Measurements from ENCODE around the gene LRRC3B.

LRRC3B gene

DNA sequence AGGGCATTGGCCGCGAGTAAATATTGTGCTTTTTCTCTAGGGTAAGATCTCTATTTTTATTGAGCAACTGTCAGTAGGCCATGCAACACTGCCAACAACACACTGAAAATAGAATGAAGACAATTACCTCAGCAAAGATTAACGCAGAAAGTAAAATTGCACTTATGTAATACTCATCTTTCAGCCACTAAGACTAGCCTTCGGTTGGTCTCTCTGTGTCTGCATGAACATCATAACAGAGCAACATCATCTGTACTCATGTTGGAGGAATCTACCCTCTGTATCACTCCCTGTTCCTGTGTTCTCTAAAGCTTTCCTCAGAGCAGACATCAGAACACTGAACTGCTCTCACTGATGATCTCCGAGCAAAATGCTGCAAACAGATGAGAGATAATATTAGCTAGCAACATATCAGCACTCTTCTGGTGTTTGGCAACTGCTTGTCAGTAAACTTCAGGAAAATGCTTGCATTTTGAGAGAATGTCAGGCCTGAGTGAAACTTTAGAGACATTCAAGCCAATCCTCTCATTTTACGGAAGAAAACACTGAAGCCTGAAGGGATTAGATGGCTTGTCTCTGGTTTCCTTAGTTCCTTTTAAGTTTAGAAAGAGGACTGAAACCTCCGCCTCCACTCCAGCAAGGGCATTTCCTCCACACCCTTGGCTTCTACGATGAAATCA, 8.4 kb upstream of the LRRC3B start:
- intact Hi-C loops (cut with DNase I; ENCODE audit: low total_unique reads): no loop called here
- TF ChIP-seq, protein P1, sequence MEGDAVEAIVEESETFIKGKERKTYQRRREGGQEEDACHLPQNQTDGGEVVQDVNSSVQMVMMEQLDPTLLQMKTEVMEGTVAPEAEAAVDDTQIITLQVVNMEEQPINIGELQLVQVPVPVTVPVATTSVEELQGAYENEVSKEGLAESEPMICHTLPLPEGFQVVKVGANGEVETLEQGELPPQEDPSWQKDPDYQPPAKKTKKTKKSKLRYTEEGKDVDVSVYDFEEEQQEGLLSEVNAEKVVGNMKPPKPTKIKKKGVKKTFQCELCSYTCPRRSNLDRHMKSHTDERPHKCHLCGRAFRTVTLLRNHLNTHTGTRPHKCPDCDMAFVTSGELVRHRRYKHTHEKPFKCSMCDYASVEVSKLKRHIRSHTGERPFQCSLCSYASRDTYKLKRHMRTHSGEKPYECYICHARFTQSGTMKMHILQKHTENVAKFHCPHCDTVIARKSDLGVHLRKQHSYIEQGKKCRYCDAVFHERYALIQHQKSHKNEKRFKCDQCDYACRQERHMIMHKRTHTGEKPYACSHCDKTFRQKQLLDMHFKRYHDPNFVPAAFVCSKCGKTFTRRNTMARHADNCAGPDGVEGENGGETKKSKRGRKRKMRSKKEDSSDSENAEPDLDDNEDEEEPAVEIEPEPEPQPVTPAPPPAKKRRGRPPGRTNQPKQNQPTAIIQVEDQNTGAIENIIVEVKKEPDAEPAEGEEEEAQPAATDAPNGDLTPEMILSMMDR (IDR thresholded peaks at IDR 0.05): no peak
- no peak for DNase-seq
- Histone ChIP-seq H3K4me1 (no peaks in the 10 kb centered on the region), H3K4me3 (no peak overlapping the region), H3K36me3 (no peaks in the 10 kb centered on the region), H3K9me3 (no peaks in the 10 kb centered on the region), H3K27me3 (peaks cover 0 to 3% of the 10 kb centered on the region in 2 donors), H3K27ac (no peak overlapping the region)

DNA sequence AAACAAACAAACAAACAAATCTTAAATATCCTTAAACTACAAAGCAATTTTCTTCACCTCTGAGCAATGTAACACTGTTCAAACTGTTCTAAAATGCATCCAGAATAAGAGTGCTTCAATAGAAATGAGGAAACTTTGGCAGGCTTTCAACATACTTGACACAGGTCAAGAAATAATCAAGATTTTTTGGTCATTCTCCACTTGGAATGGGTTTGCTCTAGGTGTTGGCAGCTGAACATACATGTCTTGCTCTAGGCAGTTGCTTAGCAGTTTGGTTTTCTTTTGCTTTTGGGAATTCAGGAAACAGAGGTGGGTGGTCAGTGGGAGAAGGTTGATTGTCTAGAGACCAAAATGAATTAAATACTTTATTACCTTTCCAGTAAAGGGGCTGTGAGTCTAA, 1.4 kb upstream of the LRRC3B start:
- Histone ChIP-seq H3K4me3 (no peak overlapping the region), H3K36me3 (no peaks in the 10 kb centered on the region), H3K27me3 (peaks cover 0 to 47% of the 10 kb centered on the region in 2 donors), H3K4me1 (peaks cover 0 to 22% (median 14%) of the 10 kb centered on the region in 4 donors), H3K27ac (no peak overlapping the region), H3K9me3 (no peaks in the 10 kb centered on the region)
- no peak for DNase-seq
- intact Hi-C loops (cut with DNase I; ENCODE audit: low total_unique reads): no loop called here
- TF ChIP-seq, protein P1 (IDR thresholded peaks at IDR 0.05): no peak

DNA sequence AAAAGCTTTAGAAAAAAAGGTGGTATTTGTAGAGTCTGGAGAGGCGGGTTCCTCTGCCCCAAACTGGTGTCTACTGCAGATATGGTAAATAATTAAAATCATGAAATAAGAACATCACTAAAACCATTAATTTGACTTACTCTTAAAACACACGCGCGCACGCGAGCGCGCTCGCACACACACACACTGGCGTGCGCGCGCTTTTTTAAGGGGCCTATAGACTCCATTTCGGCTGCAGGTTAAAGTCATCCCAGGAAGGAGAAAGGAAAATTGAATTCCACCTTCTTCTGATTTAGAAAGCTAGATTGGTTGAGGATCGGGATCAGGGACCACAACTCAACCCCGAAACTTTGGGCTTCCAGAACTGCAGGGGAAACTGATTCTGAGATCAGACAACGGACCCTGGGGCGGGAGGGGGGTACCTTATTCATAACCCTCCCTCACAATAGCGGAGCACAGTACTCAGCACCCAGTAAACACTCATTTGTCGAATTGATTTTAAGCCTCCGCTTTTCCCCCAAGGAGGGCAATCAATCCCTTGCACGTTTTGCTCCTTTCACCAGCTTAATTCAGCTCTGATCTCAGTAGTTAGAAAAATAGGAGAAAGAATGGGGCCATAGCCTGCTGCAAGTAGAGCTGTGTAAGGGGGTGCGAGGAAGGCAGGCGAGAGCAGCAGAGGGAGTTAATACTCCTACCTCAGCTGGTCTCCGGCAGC, 509 bp upstream of the LRRC3B start:
- H3K36me3 ChIP-seq: no peaks in the 10 kb centered on the region
- H3K27ac ChIP-seq: no peak overlapping the region
- H3K4me1 ChIP-seq: peaks cover 0 to 22% (median 14%) of the 10 kb centered on the region in 4 donors
- H3K27me3 ChIP-seq: peaks cover 0 to 47% of the 10 kb centered on the region in 2 donors
- H3K4me3 ChIP-seq: peak overlapping the region; percentile 25 to 42
- DNase-seq: no peak
- intact Hi-C loops (cut with DNase I; ENCODE audit: low total_unique reads): no loop called here
- TF ChIP-seq, protein P1 (IDR thresholded peaks at IDR 0.05): no peak
- H3K9me3 ChIP-seq: no peaks in the 10 kb centered on the region

DNA sequence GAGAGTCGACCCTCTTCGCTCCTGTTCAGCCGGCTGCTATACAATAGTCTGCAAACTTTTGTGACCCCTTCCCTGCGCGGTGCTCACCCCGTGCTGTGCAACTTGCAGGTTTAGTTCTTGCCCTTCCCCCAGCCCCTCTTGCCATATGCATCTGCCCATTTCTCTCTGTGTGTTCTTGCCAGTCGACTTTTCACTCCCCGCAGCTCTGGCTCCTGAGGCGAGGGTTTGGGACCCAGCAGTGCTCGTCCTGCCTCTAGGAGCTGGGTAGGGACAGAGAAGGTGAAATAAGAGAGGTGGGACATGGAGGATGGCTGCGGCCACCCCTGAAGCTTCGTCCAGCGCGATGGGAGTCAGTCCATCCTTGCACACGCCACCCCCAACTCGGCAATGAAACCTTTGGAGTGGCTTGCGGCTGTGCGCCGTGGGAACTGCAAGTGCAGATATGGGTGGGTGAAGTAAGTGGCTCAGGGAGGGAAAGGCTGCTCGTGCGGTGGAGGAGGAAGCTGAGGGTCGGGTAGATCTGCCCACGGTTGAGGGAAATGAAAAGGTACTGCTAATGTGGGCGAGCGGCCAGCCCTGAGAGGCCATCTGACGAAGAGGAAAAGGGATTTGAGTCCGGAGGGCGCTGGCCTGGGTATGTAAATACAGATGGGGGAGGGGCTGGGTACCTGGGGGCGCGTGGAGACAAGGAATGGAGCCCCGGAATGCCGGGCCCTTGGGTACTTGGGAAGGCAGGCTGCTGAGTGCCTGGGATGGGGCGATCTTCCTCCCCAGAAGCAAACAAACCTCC, 1.0 kb downstream of the LRRC3B start:
- H3K4me3 ChIP-seq: peak overlapping the region; percentile 25 to 42
- TF ChIP-seq, protein P1 (IDR thresholded peaks at IDR 0.05): no peak
- H3K27me3 ChIP-seq: peaks cover 0 to 47% of the 10 kb centered on the region in 2 donors
- intact Hi-C loops (cut with DNase I; ENCODE audit: low total_unique reads): no loop called here
- H3K4me1 ChIP-seq: peaks cover 0 to 22% (median 14%) of the 10 kb centered on the region in 4 donors
- H3K9me3 ChIP-seq: no peaks in the 10 kb centered on the region
- H3K36me3 ChIP-seq: no peaks in the 10 kb centered on the region
- no peak overlapping the region for H3K27ac ChIP-seq
- no peak for DNase-seq

DNA sequence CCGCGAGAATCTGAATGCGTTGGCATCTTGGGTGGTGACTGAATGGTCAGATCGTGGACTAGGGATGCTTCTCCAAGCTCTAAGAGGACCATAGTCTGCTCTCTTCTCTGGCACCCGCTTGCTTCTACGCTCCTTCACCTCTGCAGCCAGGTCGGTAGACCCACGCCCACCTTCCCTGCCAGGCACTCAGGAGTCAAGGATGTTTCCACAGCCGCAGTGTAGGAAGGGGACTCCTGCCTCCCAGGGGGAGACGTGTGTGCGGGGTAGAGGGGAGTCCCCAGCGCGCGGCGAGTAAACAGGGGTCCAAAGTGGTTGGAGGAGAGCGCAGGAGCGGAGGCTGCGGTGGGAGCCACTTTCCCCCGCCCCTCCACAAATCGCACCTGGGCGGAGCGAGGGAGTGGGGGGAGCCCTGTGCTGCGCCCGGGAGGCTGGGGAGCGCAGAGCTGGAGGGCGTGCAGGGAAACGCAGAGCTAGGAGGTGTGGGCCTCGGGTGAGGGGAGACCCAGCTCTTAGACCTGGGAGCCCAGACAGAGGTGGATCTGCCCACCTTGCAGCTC, 1.7 kb downstream of the LRRC3B start:
- Histone ChIP-seq H3K9me3 (no peaks in the 10 kb centered on the region), H3K36me3 (no peaks in the 10 kb centered on the region), H3K27ac (no peak overlapping the region), H3K27me3 (peaks cover 0 to 44% of the 10 kb centered on the region in 2 donors), H3K4me3 (no peak overlapping the region), H3K4me1 (peaks cover 0 to 22% (median 14%) of the 10 kb centered on the region in 4 donors)
- DNase-seq: no peak
- intact Hi-C loops (cut with DNase I; ENCODE audit: low total_unique reads): no loop called here
- TF ChIP-seq, protein P1 (IDR thresholded peaks at IDR 0.05): no peak

Measured in tibial artery (tissue), 4 donors.